NCI-H446 (cell line): Measurements from ENCODE around the gene ZNF469.

Experiments
- DNase-seq, 2 experiments: peaks; one replicate each; lab custom pipeline; 2025; lab: John Stamatoyannopoulos, UW

ZNF469 gene, protein sequence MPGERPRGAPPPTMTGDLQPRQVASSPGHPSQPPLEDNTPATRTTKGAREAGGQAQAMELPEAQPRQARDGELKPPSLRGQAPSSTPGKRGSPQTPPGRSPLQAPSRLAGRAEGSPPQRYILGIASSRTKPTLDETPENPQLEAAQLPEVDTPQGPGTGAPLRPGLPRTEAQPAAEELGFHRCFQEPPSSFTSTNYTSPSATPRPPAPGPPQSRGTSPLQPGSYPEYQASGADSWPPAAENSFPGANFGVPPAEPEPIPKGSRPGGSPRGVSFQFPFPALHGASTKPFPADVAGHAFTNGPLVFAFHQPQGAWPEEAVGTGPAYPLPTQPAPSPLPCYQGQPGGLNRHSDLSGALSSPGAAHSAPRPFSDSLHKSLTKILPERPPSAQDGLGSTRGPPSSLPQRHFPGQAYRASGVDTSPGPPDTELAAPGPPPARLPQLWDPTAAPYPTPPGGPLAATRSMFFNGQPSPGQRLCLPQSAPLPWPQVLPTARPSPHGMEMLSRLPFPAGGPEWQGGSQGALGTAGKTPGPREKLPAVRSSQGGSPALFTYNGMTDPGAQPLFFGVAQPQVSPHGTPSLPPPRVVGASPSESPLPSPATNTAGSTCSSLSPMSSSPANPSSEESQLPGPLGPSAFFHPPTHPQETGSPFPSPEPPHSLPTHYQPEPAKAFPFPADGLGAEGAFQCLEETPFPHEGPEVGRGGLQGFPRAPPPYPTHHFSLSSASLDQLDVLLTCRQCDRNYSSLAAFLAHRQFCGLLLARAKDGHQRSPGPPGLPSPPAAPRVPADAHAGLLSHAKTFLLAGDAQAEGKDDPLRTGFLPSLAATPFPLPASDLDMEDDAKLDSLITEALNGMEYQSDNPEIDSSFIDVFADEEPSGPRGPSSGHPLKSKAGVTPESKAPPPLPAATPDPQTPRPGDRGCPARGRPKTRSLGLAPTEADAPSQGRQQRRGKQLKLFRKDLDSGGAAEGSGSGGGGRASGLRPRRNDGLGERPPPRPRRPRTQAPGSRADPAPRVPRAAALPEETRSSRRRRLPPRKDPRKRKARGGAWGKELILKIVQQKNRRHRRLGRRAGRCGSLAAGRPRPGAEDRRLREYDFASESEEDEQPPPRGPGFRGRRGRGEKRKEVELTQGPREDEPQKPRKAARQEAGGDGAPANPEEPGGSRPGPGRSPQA (N-terminal part only)

DNA sequence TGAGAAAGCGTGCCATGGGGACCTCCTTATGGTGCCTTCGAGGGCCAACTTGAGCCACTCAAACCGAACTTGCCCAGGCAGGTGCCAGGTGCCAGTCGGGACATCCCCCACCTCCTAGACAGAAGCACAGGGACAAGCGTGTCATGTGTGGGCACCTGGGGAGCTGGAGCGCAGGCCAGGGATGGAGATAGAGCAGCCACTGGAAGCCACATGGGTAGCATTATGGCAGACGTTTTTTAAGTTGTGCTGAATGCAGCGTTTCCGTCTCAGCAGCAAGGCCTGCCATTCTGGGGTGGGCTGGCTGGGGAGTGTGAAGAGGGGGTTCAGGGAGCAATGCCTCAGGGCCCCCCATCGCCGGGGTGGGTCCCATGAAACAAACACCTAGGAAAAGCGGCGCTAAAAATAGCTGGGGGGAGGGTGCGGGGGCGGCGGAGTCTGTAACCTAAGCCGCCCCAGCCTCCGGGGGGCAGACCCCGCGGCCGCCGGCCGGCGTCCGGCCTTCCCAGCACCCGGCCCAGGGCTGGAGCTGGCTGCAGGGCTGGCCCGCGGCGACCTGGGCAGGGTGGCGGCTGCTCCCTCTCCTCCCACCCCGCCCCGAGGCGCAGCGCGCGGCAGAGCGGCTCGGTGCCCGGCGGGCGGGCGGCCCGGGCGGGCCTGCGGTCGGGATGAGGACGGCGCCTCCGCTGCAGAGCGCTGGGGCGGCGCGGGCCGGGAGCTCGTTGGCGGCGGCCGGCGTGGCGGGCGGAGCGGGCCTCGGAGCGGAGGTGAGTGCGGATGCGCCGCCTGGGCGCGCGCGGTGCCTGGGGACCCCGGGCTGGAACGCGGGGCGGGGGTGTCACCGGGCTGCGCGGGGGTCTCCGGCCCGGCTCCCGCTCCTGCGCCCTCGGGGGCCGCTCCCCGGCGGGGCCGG is at the start of gene ZNF469:
Gene ZNF469 (plus strand): TSS at position 469 of the 910 bp plus-strand sequence. CDS start 44,512 bp downstream, outside the sequence.
- no peak for DNase-seq

DNA sequence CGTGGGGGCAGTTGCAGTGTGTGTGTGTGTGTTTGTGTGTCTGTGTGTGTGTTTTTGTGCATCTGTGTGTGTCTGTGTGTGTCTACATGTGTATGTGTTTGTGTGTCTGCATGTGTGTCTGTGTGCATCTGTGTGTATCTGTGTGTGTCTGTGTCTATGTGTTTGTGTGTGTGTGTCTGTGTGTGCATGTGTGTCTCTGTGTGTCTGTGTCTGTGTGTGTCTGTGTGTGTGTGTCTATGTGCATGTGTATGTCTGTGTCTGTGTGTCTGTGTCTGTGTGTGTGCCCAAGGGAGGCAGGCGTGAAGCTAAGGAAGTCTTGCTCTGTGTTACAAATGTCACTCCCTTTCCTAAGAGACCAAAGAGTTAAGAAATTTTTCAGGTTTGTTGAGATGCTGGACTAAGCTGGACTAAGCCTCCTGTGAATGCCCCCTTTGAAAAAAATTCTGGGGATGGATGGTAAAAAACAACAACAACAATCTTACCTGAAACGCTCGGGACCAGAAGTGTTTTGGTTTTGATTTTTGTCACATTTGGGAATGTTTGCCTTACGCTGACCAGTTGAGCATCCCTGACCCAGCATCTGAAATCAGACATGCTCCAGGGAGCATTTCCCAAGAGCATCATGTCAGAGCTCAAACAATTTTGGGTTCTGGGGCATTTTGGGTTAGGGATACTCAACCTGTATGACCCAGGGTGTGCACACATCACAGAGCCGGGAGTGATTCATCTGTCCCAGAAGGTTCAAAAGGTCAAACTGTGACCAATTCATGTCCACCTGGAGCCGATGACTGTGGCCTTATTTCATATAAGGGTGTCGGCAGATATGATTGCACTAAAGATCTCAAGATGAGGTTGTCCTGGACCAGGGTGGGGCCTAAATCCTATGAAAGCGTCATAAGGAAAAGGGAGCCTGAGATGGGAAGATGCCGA is 48.6 kb upstream of the ZNF469 start:
- no peak for DNase-seq

DNA sequence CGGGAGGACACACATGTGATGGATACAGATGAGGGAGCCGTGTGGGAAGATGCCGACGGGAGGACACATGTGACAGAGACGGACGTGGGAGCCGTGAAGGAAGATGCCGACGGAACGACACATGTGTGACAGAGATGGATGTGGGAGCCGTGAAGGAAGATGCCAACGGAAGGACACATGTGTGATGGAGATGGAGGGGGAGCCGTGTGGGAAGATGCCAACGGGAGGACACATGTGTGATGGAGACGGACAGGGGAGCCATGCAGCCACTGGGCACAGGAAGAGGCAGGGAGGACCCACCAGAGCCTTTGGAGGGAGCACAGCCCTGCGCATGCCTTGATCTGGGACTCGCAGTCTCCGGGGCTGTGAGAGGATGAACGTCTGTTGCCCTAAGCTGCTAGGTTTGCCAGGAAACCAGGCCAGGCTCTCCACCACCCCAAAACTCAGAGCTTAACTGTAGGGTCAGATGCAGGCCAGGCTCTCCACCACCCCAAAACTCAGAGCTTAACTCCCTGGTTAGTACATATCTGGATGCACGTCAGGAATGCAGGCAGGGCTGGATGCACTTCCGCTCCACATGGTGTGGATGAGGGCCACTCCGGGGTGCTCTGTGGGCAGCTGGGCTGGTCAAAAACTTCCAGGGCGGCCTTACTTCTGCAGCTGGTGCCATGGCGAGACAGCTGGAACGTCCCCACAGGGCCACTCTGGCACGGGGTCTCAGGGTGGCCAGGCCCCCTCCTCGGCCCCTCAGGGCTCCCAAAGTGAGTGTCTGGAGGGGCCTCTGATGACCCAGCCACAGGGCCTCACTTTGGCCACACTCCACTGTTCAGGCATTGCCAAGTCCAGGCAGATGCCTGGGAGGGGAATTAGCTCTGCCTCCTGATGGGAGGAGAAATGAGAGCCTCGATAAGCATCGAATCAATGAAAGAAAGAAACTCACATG is 47.7 kb upstream of the ZNF469 start:
- no peak for DNase-seq

DNA sequence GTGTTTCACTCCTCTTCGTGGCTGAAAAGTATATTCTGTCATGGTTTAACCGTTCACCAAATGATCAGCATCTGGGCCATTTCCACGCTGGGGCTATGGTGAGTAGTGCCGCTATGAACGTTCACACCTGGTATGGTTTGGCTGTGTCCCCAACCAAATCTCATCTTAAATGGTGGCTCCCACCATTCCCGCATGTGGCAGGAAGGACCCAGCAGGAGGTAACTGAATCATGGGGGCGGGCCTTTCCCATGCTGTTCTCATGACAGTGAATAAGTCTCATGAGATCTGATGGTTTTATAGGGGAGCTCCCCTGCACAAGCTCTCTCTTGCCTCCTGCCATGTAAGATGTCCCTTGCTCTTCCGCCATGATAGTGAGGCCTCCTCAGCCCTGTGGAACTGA is 45.7 kb upstream of the ZNF469 start:
- DNase-seq = no peak

DNA sequence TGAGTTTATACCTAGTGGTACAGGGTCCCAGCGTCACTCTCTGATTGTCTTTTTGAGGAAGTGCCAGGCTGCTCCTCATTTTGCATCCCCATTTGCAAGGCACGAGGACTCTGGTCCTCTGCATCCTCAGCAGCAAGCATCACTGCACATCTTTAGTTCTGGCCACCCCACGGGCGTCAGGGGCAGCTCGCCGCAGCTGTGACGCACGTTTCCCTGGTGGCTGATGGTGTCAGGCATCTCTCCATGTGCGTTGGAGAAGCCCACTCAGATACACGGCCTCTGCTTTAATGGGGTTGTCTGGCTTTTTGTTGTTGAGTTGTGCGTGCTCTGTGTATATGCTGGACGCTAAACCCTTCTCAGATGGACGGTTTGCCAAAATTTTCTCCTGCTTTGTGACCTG is 45.2 kb upstream of the ZNF469 start:
- no peak for DNase-seq

DNA sequence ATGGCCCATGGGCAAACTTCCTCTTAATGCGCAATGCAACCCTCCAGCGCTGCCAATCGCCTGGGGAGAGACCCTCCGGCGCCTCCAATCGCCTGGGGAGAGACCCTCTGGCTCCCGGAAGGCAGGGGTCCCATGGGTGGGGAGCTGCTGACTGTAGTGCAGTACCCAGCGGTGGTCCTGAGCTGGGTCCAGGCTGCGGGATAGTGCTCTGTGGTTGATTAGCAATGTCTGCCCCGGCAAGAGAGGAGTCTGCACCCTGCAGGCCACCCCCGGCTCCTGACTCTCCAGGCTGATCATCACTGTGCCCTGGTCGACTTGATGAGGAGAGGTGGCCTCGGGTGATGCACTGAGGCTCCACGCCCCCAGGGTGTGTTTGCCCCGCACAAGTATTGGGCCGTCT is 44.6 kb upstream of the ZNF469 start:
- DNase-seq = no peak

DNA sequence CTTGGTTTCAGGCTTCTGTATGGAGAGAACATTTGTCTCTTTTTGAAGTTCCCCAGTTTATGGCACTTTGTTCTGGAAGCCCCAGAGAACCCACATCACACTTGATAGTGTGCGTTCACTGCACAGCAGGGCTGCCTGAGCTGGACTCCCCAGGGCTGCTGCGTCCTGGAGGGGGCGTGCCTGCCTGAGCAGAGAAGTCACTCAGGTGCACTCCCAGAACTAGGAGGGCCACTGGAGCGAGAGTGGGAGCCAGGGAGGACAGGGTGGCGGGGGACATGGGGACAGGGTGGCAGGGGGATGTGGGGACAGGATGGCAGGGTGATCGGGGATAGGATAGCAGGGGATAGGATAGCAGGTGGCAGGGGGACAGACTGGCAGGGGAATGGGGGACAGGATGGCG is 43.9 kb upstream of the ZNF469 start:
- DNase-seq = no peak

DNA sequence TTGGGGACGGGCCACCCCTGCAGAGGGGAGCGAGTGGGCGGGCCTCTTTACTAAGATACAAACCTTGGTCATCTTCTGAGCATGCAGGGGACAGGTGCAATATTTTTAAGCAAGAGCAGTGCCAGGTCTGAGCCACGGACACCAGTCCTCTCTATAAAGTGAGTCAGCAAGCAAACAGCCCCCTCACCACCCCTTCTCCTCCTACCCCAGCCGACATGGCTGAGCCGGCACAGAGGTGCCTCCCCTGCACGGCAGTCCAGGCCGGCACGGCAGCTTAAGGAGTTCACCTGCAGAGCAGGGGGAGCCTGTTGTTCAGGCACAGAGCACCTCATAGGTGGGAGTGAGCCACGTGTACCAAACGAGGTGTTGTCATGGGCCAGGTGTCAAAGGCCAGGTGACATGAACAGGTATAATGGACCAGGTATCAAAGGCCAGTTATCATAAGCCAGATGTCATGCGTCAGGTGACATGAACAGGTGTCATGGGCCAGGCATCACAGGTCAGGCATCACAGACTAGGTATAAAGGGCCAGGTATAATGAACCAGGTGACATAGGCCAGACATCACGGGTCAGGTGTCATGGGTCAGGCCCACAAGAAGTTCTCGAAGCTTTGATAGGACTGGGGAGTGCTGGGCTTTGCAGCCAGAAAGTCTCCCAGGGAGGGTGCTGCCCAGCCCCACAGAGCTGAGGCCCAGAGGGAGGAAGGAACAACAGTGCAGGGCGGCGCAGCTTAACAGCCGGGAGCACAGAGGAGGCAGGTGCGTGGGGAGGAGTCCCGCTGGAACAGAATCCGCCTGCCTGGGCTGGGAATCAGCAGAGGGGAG is 42.6 kb upstream of the ZNF469 start:
- no peak for DNase-seq

DNA sequence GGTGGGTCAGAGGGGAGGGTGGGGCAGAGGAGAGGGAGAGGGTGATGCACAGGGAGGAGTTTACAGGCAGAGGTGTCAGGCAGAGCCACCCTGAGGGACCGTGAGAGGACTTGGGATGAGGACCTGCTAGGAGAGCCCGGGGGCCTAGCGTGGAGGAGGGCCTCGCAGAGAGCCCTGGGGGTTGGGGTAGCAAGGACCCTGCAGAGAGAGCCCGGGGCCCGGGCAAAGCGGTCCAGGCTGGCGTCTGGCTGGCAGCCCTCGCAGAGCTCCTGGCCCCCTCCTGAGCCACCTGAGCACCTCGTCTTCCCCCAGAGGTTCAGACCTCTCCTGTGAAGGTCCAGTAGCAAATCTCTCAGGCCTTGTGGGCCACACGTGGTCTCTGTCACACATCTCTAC is 42.0 kb upstream of the ZNF469 start:
- no peak for DNase-seq

DNA sequence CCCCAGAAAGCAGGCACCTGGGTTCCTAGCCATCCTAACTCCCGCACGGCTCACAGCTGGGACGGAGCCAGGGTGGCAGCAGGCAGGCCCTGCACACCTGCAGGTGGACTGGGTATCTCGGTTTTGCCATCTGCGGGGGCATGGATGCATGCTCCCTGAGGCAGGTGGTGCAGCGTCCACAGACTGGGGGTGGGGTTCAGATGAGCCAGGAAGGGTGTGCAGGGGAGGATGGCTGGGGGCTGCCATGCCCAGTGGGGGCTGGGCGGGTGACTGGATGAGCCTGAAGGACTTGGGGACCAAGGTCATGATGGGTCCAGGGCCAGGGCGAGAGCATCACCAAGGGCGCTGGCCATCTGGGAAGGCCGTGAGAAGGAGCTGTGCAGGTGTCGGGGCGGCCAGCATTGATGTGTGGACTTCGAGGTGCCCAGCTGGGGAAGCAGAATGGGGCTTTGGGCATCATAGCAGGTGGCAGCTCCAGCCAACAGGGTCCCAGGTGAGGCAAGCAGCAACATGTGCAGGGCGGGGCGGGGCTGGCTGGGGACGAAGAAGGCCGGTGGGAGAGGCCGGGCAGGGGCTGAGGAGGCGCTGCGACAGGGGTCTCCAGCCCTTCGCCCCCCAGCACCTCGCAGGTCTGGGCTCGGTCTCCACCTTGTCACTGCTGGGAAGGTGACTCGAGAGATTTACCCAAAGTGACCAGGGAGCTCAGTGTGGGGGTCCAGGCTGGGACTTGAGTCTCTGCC is 41.0 kb upstream of the ZNF469 start:
- DNase-seq = no peak

DNA sequence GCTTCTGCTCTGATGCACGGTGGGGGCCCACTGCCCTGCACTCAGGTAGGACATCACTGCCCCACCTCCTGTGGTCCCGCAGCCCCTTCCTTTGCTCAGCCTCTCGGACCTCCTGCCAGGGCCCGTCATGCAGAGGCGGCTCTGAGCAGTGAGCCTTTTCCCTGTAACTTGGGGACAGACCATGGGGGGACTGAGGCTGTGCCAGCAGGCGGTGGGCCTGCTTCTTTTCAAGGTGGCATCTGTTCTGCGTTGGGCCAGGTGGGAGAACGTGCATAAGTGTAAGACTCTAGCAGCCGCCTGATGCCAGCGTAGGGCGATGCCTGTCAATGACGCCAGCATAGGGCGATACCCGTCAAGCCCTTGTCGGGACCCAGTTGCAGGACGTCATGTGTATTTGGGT is 40.3 kb upstream of the ZNF469 start:
- no peak for DNase-seq

DNA sequence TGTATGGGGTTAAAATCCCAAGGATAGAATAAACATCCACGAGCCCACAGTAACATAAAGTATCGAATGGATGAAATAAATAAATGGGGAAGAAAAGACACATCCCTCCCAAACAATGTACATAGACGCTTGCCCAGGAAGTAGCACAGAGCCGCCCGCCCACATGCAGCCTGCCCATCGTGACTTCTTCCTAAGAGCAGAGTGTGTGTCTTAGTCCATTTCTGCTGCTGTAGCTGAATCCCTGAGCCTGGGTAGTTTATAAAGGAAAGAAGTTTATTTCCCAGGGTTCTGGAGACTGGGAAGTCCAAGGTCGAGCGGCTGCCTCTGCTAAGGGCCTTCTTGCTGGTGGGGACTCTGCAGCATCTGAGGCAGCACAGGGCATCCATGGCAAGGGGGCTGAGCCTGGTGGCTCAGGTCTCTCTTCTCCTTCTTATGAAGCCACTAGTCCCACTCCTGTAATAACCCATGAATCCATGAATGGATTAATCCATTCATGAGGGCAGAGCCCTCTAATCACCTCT is 39.4 kb upstream of the ZNF469 start:
- no peak for DNase-seq

DNA sequence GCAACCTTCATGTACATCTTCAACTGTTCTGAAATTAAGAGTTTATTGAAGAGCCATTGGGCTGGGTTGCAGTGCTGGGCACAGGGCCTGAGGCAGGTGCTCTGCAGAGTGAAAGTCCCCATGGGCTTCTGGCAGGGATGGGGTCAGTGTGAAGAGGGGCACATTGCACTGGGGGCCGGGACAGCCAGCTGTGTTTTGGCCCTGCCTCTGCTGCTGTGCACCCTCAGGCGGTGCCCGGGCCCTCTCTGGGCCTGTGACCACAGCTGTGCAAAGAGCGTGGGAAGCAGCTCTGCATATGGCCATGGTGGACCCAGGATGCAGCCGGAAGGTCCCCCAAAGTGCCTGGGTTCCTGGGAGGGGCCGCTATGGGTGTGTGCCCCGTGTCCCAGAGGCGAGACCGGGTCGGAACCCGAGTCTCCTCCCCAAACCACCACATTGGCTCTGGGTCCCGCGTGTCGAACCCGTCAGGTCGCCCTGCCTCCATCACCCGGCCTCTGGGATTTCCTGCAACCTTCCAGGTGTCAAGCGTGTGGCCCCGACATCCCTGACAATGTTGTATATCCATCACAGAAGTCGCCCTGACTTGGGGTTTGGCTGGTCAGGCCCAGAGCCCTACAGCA is 38.2 kb upstream of the ZNF469 start:
- DNase-seq = no peak

DNA sequence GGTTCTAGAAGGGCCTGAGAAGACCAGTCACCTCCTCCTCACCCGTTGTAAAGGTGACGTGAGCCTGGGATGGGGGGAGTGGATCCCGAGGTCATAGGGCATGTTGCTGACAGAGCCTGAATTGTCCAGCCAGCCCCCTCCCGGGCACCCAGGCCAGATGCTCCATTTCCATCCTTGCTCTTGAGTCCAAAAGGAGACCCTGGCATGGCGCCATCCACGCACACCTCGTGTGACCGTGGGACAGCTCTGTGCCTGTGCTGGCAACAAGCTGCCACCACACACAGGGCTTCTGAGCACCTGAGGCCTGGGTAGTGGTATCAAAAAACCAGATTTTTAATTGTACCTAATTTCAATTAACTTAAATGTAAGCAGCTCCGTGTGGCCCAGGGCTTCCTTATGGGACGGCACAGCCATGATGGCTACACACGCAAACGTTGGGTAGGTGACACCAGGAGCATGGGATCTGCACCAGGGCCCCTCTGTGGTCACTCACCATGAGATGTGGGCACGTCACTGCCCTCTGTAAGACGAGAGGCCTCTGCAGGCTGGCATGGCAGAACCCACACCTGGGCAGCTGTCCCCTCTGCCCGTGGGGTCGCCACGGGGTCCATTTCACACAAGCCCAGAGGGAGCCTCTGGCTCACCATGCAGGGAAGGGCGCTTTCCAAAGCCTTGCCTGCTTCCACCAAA is 37.6 kb upstream of the ZNF469 start:
- no peak for DNase-seq

DNA sequence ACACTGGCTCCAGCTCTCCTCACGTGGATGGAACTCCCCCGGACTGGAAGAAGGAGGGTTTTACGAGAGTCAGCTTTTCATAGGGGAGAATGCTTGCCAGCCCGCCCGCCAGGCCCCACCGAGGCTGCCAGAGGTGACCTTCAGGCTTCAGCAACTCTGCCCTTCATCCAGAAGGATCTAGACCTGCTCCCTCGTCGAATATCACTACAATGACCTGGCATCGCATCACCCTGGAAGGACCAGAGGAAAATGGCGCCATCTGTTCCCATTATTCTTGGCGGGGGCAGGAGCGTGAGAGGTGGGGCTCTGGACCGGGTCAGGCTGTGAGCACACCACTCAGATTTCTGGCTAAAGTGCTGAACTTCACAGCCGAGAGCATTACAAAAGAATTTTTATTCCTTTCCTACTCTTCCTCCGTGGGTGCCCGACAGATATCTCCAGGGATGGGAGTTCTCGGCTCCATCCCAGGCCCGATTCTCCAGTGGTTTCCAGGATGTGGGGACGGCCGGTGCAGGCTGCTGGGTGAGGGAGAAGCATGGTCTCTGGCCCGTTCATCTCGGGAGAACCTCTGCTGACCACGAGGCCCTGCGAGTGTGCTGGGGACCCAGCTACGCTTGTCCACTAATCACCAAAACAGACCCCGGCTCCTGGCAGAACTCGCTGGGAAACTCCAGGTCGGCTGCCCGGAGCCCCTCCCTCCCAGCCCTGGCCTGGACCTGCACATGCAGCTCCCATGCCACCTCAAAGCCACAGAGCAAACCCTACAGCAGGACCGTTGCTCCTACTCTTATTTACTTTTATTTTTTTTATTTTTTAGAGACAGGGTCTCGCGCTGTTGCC is 36.8 kb upstream of the ZNF469 start:
- no peak for DNase-seq
